GM10266 (cell line): ENCODE data around the gene ASIP.
"Not testable (repeated sequence)": the region's sequence is repeated elsewhere in the genome, so short reads cannot be mapped to it uniquely, and the experiment has no call there.

ENCODE experiments used
- DNase-seq: peaks from one replicate; pipeline ENCODE4 v3.0.0; 2012; ENCODE audit errors: extremely low spot score
- TF ChIP-seq, protein P1 (sequence below): IDR thresholded peaks from 2 replicates; pipeline ENCODE4 v1.5.1; 2012; ENCODE audit warnings: mild to moderate bottlenecking, low read depth; ENCODE audit not compliant: control insufficient read depth, insufficient read depth; ENCODE audit errors: missing control alignments

The ASIP gene

DNA sequence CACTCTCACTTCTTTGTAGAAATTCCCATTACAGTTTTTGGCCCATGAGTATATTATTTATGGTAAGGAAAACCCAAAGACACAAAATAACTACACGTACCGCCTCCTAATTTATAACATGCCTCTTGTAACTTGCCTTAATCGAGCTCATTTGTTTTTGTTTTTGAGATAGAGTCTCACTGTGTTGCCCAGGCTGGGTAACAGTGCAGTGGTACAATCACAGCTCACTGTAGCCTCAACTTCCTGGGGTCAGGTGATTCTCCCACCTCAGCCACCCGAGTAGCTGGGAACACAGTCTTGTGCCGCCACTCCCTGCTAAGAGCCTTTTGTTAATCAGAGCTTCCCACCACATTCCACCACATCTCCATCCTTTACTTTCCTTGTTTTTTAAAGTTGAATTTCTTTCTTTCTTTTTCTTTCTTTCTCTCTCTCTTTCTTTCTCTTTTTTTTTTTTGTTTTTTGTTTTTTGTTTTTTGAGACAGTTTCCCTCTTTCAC is 15.5 kb downstream of the ASIP start:
- TF ChIP-seq, protein P1, sequence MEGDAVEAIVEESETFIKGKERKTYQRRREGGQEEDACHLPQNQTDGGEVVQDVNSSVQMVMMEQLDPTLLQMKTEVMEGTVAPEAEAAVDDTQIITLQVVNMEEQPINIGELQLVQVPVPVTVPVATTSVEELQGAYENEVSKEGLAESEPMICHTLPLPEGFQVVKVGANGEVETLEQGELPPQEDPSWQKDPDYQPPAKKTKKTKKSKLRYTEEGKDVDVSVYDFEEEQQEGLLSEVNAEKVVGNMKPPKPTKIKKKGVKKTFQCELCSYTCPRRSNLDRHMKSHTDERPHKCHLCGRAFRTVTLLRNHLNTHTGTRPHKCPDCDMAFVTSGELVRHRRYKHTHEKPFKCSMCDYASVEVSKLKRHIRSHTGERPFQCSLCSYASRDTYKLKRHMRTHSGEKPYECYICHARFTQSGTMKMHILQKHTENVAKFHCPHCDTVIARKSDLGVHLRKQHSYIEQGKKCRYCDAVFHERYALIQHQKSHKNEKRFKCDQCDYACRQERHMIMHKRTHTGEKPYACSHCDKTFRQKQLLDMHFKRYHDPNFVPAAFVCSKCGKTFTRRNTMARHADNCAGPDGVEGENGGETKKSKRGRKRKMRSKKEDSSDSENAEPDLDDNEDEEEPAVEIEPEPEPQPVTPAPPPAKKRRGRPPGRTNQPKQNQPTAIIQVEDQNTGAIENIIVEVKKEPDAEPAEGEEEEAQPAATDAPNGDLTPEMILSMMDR, result no peak
- no peak for DNase-seq

DNA sequence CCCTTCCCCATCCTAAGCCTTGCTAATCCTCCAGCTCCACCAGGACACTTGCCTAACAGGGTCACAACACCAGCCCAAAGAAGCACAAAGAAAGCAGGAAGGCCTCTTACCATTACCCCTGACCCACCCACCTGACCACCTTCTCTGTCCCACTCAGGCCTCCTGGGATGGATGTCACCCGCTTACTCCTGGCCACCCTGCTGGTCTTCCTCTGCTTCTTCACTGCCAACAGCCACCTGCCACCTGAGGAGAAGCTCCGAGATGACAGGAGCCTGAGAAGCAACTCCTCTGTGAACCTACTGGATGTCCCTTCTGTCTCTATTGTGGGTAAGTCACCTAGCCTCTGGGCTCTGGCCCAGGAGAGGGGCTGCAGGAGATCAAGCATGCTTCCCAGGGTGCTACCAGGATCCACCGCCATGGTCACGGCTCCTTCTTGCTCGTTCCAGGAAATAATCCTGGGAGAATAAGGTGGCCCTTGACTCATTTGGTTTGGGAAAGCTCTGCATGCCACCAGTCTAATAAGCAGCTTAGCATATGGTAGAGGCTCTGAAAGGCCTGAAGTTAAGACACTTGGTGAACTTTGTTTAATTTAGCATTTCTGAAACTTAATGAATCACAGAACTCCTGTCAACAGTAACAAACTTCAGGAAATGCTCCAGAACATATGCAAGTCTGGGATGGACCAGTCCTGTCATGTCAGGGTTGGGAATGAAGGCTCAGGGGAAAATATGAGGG is 19.2 kb downstream of the ASIP start:
- TF ChIP-seq, protein P1, result no peak
- no peak for DNase-seq

DNA sequence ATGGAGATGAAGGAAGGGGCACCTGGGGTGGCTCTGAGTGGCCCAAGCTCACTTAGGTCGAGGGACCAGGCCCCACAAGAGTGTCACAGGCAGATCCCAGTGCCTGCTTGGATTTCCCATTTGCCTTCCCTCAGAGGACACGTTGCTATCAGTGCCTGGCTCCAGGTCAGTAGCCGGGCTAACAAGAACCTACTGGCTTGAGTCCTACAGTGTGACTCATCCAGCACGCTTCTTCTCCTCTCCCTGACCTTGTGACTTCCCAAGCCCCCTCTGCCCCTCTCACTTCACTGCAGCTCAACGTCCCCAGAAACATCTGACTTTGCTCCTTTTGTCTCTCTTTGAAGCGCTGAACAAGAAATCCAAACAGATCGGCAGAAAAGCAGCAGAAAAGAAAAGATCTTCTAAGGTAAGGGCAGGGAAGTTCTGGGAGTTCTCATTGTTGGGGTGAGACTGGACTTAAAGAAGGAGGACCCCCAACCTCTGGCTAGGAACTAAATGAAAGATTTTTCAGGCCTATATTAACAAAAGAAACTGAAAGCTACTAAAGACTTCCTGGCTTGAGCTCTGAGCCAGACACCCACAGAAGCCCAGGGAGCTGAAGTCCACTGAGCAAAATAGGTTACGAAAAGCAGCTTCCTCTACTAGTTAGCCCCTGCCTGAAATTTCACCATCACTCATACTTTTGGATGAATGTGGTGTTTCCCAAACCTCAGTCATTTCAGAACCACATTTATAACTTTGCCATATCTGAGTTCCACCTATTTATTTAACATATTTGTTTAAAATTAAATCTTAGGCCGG is 21.5 kb downstream of the ASIP start:
- no peak for DNase-seq
- TF ChIP-seq, protein P1, result no peak

DNA sequence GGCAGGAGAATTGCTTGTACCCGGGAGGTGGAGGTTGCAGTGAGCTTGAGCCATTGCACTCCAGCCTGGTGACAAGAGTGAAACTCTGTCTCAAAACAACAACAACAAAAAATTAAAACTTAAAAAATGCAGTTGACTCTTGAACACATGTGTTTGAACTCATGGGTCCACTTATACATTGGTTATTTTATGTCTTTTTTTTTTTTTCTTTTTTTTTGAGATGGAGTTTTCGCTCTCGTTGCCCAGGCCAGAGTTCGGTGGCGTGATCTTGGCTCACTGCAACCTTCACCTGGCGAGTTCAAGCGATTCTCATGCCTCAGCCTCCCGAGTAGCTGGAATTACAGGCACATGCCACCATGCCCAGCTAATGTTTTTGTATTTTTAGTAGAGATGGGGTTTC is 22.2 kb downstream of the ASIP start:
- DNase-seq, result not testable (repeated sequence)

GRCh38 chr20:34264141-34264540 is 22.9 kb downstream of the ASIP start:
- DNase-seq, result no peak
- TF ChIP-seq, protein P1, result no peak

DNA sequence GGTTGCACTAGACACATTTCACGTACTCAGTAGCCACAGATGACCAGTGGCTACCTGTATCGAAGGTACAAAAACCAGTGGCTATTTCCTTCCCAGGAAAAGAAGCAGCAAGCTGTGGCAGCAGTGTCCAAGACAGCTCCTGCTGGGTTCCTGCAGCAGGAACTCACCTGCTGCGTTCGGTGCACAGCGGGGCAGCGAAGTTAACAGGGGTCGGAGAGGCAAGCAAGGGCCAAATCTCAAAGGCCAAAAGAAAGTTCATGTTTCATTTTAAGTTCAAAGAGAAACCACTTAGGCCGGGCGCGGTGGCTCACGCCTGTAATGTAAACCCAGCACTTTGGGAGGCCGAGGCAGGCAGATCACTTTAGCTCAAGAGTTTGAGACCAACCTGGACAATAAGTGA is 26.9 kb downstream of the ASIP start:
- TF ChIP-seq, protein P1, result no peak
- DNase-seq, result no peak

DNA sequence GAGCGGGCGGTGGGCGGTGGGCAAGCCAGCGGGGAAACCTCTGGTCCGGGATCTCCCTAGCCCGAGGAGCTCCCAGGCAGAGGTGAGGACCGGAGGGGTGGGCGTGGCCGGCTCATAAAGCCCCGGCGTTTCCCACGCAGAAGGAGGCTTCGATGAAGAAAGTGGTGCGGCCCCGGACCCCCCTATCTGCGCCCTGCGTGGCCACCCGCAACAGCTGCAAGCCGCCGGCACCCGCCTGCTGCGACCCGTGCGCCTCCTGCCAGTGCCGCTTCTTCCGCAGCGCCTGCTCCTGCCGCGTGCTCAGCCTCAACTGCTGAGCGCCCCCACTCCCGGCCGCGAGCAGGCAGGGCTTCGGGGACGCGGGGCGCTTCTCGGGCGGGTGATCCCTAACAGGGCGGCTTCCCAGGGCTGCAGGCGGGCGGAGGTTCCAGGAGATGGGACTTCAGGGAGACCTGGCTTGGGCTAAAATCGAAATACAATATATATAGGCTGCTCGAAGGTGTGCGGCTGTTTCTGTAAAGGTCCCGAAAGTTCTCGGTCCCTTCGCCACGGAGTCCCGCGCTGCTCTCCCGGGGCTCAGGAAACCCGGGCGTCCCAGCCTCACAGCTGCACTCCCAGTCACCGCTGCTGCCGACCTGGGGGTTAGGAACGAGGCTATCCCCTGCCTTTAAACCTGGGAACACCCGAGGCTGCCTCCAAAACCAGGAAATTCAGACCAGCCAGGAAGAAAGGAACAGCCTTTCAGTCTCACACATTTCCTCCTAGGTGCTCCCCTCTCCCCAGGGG is 27.8 kb downstream of the ASIP start:
- TF ChIP-seq, protein P1, result no peak
- DNase-seq, result peak; percentile 36
